HG03135 (cell line): ENCODE data around the gene ZNF440.

ENCODE experiments used
- ATAC-seq: cut with Tn5 transposase; IDR thresholded peaks from one replicate; pipeline ENCODE4 v1.9.1; 2021; ENCODE audit warnings: mild to moderate bottlenecking, moderate library complexity; ENCODE audit not compliant: unreplicated experiment

The ZNF440 gene

GRCh38 chr19:11881151-11881800 is 67.2 kb downstream of the ZNF440 start:
- no peak for ATAC-seq

- ATAC-seq, result no peak
Observed at GRCh38 chr19:11882606-11883005, 68.5 kb downstream of the ZNF440 start.
